ENCODE measurements around the gene MAP3K5.

The MAP3K5 gene

DNA sequence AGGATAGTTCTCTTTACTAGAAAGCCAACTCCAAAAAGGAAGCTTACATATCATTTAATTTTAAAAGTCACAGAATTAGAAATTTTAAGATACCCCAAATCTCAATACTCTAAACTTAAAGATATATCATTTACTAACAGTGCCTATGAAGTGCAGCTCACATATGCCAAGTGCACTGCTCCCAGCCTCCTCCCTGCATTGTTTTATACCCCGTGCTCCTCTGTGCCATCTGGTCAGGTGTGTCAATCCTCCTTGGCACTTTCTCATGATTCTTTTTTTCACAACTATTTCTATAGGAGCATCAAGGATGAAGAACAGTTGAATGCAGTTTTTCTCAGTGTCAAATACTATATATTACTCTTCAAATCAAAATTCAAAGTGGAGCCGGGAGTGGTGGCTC lies 250.9 kb downstream of the MAP3K5 start:
- TF ChIP-seq, protein P1, sequence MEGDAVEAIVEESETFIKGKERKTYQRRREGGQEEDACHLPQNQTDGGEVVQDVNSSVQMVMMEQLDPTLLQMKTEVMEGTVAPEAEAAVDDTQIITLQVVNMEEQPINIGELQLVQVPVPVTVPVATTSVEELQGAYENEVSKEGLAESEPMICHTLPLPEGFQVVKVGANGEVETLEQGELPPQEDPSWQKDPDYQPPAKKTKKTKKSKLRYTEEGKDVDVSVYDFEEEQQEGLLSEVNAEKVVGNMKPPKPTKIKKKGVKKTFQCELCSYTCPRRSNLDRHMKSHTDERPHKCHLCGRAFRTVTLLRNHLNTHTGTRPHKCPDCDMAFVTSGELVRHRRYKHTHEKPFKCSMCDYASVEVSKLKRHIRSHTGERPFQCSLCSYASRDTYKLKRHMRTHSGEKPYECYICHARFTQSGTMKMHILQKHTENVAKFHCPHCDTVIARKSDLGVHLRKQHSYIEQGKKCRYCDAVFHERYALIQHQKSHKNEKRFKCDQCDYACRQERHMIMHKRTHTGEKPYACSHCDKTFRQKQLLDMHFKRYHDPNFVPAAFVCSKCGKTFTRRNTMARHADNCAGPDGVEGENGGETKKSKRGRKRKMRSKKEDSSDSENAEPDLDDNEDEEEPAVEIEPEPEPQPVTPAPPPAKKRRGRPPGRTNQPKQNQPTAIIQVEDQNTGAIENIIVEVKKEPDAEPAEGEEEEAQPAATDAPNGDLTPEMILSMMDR (IDR thresholded peaks at IDR 0.05; ENCODE audit: insufficient read depth, missing control alignments) = no peak
- no peak for DNase-seq (ENCODE audit: insufficient read length, low spot score)
- no peak for FAIRE-seq

DNA sequence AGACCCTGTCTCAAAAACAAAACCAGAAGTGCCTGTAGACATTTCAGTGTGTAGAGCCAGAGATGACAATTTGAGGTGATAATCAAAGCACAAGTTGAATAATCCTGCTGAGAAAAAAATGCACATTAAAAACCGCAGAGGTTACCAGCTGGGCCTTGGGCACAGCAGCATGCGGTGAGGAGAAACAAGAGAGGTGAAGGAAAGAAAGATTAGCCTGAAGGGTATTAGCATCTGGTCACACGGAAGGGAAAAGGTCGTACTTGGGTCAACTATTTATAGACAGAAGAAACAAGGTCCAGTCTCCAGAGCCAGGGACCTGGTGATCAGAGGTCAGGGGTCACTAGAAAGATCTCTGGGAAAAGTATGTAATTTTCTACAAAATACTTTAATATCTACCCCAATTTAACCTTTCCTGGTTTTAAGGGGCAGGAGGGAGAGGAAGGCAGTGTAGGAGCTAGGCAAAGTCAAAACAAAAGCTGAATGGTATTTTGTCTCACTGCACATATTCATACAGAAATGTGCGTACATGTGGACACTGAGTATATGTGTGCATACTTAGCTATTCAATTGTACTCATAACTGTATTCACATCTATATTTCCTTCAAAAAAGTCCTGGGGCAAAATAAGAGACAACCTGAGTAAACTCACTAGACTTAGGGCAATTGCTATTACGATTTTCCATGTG lies 252.2 kb downstream of the MAP3K5 start:
- no peak for FAIRE-seq
- TF ChIP-seq, protein P1 (IDR thresholded peaks at IDR 0.05; ENCODE audit: insufficient read depth, missing control alignments) = no peak
- DNase-seq (ENCODE audit: insufficient read length, low spot score) = no peak

DNA sequence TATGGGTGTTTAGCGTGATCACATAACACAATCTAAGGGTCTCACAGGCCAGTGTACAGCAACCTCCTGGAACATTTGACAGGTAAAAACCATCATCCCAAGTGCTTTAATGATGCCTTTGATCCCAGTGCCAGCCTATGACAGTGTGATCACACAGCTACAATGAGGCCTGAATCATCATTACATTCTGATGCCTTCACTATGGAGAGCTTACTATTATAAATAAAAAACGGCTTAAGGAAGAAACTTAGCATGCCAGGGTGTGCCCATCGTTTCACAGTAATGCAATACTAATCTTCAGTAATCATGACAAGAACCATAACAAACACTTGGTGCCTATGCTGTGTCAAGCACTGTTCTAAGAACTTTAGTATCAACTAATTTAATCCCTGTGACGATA lies 253.4 kb downstream of the MAP3K5 start:
- TF ChIP-seq, protein P1 (IDR thresholded peaks at IDR 0.05; ENCODE audit: insufficient read depth, missing control alignments) = no peak
- FAIRE-seq (no peak), DNase-seq (ENCODE audit: insufficient read length, low spot score) (no peak)

DNA sequence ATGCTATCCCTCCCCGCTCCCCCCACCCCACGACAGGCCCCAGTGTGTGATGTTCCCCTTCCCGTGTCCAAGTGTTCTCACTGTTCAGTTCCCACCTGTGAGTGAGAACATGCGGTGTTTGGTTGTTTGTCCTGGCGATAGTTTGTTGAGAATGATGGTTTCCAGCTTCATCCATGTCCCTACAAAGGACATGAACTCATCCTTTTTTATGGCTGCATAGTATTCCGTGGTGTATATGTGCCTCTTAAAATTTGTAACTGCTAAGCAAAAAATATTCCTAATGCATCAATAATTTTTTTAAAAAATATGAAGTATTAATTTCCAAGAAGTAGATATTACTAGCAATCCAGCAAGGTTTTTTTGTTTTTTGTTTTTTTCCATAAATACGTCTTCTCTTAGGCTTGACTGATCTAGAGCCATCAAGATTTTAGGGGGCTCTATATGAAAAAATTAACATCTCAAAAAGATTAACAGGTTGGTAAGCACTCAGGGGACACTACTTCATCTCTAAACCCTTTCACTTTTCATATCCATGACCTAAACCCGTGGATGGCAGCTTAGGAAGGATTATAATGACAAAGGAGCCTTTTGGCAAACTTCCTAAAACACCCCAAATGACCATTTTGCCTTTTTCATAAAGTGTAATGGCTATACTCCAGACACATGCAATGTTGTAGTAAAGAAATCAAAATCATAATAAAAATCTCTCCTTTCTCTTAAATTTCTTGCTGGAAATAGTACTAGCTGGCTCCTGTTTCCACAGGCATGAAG lies 256.2 kb downstream of the MAP3K5 start:
- FAIRE-seq = no peak
- DNase-seq (ENCODE audit: insufficient read length, low spot score) = no peak
- TF ChIP-seq, protein P1 (IDR thresholded peaks at IDR 0.05; ENCODE audit: insufficient read depth, missing control alignments) = no peak

DNA sequence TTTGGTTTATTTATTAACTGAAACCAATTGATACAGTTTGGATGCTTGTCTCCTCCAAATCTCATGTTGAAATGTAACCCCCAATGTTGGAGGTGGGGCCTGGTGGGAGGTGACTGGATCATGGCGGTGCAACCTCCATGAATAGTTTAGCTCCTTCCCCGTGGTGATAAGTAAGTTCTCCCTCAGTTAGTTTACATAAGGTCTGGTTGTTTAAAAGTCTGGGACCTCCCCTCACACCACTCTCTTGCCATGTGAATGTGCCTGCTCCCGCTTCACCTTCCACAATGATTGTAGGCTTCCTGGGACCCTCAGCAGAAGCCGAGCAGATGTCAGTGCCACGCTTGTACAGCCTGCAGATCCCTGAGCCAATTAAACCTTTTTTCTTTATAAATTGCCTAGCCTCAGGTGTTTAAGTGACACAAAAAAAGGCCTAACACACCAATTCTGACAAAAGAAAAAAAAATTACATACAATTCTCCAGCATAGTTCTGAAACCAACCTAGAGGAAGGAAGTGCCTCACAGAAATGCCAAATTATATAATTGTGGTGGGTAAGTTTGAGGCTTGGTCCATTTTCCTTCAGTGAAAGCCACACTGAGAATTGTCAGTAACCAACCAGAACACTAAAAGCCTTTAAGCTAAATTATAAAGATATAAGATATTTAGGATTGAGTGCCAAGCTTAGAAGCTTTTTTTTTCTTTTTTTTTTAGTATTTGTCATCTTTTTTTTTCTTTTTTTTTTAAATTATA lies 257.1 kb downstream of the MAP3K5 start:
- FAIRE-seq = no peak
- TF ChIP-seq, protein P1 (IDR thresholded peaks at IDR 0.05; ENCODE audit: insufficient read depth, missing control alignments) = no peak
- DNase-seq (ENCODE audit: insufficient read length, low spot score) = no peak

DNA sequence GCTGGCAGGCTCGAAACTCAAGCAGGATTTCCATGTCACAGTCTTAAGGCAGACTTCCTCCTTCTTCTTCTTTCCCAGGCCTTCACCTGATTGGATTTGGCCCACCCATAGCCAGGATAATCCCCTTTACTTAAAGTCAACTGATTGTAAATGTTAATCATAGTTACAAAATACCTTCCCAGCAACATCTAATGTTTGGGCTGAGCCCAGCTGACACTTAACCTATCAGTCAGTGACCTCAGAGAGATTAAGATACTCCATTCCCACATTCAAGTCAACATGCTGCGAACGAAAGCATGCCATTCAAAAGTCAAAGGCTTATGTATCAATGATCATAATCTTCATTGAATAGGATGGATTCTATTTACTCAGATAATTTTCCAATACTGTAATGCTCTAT lies 258.0 kb downstream of the MAP3K5 start:
- TF ChIP-seq, protein P1 (IDR thresholded peaks at IDR 0.05; ENCODE audit: insufficient read depth, missing control alignments) = no peak
- FAIRE-seq = no peak

More for the DNA sequence above, 258.0 kb downstream of the MAP3K5 start:
- no peak for DNase-seq (ENCODE audit: insufficient read length, low spot score)

Data from D721Med (cell line).